Epithelial cell of esophagus (primary cell): Measurements from ENCODE around the gene HSPA12A.

ENCODE experiments used
- DNase-seq: peaks from one replicate; pipeline ENCODE4 v3.0.0; 2010; ENCODE audit warnings: low read depth
- H3K4me3 ChIP-seq: 2 replicates; pipeline ENCODE4 v1.5.1; 2011; ENCODE audit warnings: mild to moderate bottlenecking, low read length, control low read depth
- TF ChIP-seq, protein P1 (sequence below): IDR thresholded peaks from 2 replicates; pipeline ENCODE4 v1.5.1; 2011; ENCODE audit warnings: low read depth, mild to moderate bottlenecking, low read length, control low read depth, inconsistent platforms; ENCODE audit not compliant: insufficient read depth; ENCODE audit errors: missing control alignments

The HSPA12A gene

DNA sequence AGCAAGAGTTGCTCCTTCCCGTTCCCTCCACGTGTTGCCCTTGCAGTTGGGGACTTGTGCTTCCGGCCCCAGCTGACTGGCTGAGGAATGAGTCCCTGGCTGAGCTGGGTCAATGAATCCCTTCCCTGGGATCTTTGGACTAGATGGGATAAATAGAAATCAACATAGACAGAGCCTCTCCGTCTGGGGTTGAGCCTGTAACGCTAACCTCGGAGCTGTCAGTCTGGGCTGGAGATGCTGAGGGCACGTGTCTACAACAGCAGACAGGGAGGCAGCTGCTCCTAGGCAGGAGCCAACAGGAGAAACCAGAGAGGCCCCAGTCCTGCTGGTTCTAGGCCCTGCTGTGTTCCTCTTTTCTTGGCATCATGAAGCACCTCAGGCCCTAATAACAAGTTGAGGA lies 42.3 kb upstream of the HSPA12A start:
- DNase-seq: no peak
- no peak overlapping the region for H3K4me3 ChIP-seq
- TF ChIP-seq, protein P1, sequence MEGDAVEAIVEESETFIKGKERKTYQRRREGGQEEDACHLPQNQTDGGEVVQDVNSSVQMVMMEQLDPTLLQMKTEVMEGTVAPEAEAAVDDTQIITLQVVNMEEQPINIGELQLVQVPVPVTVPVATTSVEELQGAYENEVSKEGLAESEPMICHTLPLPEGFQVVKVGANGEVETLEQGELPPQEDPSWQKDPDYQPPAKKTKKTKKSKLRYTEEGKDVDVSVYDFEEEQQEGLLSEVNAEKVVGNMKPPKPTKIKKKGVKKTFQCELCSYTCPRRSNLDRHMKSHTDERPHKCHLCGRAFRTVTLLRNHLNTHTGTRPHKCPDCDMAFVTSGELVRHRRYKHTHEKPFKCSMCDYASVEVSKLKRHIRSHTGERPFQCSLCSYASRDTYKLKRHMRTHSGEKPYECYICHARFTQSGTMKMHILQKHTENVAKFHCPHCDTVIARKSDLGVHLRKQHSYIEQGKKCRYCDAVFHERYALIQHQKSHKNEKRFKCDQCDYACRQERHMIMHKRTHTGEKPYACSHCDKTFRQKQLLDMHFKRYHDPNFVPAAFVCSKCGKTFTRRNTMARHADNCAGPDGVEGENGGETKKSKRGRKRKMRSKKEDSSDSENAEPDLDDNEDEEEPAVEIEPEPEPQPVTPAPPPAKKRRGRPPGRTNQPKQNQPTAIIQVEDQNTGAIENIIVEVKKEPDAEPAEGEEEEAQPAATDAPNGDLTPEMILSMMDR: no peak

DNA sequence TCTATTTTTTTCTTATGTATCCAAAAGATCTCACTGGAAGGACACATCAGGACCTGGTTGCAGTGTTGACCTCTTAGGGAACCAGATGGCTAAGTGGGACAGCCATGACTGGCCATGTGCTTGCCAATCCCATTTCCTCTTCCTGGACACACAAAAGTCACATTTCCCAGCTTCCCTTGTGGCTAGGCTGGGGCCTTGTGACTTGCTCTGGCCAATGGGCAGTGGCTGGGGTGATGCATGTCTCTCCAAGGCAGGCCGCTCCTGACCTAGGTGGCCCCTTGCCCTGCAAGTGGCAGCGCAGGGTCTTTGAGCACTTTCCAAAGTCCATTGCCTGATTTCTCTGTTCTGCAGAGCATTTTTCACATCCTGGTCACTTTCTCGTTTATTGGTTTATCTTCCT lies 41.7 kb upstream of the HSPA12A start:
- H3K4me3 ChIP-seq: no peak overlapping the region
- TF ChIP-seq, protein P1: no peak
- no peak for DNase-seq

DNA sequence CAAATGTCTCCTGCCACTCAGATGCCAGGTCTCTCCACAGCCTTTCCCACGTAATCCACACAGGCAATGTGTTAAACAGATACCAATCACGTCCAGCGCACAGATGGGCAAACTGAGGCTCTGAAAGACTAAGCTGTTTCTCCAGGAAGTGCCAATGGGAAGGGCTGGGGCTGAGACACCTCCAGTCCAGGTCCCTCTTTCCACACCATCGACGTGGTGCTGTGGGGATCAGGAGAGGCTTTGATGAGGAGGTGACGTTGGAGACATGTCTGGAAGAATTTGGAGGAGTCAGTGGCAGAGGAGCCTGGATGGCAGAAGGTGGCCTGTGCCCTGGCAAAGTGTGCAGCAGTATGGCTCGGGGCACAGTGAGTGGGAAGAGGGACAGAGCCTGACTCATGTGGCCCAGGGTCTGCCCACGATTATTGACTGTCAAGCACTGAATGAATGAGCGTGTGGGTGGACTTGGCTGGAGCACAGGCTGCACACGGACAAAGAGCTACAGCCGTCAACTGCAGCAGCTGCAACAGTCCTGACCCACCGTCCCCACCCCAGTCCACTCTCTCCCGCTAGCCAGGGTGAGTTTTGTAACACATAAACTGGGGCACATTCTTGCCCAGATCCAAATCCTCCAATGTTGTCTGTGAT lies 40.8 kb upstream of the HSPA12A start:
- no peak overlapping the region for H3K4me3 ChIP-seq
- TF ChIP-seq, protein P1: no peak
- DNase-seq: no peak

DNA sequence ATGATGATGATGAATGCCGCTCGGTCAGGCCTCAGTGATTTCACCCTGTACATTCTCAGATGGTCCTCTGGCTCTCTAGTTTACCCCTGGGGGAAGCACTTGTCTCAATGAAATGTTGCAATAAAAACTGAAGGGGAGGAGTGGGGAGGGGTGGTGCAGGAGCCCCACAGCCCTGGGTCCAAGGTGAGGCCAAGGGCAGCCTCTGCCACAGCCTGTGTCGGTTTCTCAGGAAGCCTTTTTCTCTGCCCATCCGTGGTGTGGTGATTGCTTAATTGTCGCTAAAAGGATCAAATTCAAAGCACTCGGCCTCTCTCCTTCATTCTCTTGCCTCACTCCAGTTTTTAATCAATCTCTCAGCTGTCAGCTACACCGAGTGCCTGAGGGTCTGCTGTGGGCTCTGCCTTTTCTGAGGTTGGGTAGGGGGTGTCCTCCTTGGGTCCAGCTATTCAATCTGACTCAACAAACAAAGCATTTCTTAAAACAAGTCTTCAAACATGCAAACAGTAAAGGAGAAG lies 39.1 kb upstream of the HSPA12A start:
- no peak for DNase-seq
- TF ChIP-seq, protein P1: no peak
- no peak overlapping the region for H3K4me3 ChIP-seq

DNA sequence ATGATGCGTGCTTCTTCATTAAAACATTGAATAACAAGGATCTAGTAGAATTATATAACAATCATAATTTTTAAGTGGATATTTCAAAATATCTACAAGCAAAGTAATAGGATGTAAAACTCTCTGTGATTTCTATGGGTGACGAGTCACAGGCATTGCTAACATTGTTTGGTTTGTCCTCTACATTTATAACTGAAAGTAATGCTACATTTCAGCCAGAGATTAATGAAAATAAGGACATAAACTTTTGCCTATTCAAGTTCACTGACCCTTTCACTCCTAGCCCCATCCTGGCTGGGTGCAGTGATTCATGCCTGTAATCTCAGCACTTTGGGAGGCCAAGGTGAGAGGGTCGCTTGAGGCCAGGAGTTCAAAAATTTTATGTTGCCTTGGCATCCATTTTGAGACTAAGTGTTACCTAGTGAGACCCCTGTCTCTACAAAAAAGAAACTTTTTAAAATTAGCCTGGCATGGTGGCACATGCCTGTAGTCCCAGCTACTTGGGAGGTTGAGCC lies 38.4 kb upstream of the HSPA12A start:
- TF ChIP-seq, protein P1: no peak
- no peak for DNase-seq
- no peak overlapping the region for H3K4me3 ChIP-seq

DNA sequence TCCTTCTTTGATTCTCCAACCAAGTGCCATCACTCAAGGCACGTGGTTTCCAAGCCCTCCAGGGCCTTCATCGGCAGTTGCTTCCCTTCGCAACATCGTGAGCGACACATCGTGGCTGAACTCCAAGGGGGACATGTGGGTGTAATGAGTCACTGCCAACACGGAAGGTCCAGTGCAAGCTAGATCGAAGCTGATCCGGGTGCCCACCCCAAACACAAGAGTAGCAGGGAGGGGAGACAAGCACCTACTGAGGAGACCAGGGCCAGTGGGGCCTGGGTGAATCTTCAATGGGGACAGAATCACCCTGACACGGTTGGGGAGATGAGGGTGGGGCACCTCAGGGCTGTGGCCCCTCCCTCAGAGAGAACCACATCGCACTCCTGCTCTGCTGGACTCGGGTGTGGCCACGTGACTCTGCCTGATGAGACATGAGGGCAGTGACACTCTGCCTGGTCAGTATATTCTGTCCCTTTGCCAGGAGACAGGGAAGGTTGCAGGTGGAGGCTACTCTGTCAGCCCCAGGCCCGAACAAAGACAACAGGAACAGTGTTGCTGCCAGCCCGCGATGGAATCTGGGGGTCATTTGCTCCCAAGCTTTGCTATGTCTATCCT lies 36.8 kb upstream of the HSPA12A start:
- H3K4me3 ChIP-seq: no peak overlapping the region
- TF ChIP-seq, protein P1: no peak
- no peak for DNase-seq

DNA sequence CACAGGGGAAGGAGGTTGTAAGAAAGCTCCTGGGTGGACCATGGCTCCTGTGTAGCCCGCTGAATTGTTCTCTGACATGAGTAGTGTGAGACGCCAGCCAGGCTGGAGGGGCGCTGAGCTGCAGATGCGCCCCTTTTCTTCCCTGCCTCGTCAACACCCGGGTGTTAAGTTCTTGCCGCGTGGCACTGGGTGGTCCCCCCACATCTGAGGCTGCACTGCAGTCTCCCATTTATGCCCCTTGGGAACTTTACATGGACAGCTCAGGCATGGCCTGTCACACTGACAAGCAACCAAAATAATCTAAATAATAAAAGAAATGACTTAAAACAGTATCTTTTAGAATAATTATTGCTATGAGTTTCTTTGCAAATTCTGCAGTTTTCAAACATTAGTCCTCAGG lies 34.6 kb upstream of the HSPA12A start:
- no peak for DNase-seq
- H3K4me3 ChIP-seq: no peak overlapping the region
- TF ChIP-seq, protein P1: no peak
